Measurements from ENCODE around the gene RNF207.

Gene RNF207

GRCh38 chr1:6237093-6237492 is 31.2 kb downstream of the RNF207 start:
- no peak for DNase-seq

- no peak for DNase-seq
Measured at GRCh38 chr1:6239213-6239752, 33.4 kb downstream of the RNF207 start.

- DNase-seq = no peak
Measured at GRCh38 chr1:6239950-6240768, 34.2 kb downstream of the RNF207 start.

GRCh38 chr1:6241107-6241886 is 35.4 kb downstream of the RNF207 start:
- no peak for DNase-seq

- DNase-seq = no peak
Measured at GRCh38 chr1:6241887-6242740, 36.2 kb downstream of the RNF207 start.

GRCh38 chr1:6243053-6243834 is 37.3 kb downstream of the RNF207 start:
- no peak for DNase-seq

- no peak for DNase-seq
Measured at GRCh38 chr1:6243993-6244392, 38.1 kb downstream of the RNF207 start, which contains the start of gene HES3. Gene HES3 (plus strand): TSS chr1:6244179. CDS start chr1:6244366, 187 bp downstream.

- no peak for DNase-seq
Measured at GRCh38 chr1:6244401-6245049, 38.6 kb downstream of the RNF207 start.

- DNase-seq = peak; percentile 76 to 81
Measured at GRCh38 chr1:6245086-6245868, 39.4 kb downstream of the RNF207 start.

GRCh38 chr1:6245869-6246496 is 40.1 kb downstream of the RNF207 start:
- peak; percentile 26 to 41 for DNase-seq

GRCh38 chr1:6246497-6247467 is 40.9 kb downstream of the RNF207 start:
- peak; percentile 75 to 79 for DNase-seq

- no peak for DNase-seq
Measured at GRCh38 chr1:6247651-6248050, 41.7 kb downstream of the RNF207 start.

- DNase-seq = no peak
Measured at GRCh38 chr1:6248161-6248776, 42.4 kb downstream of the RNF207 start.

- DNase-seq = no peak
Measured at GRCh38 chr1:6248932-6249738, 43.2 kb downstream of the RNF207 start.

GRCh38 chr1:6249739-6250689 is 44.1 kb downstream of the RNF207 start:
- no peak for DNase-seq

- DNase-seq = no peak
Measured at GRCh38 chr1:6251233-6251632, 45.3 kb downstream of the RNF207 start.

All from CD4-positive, alpha-beta T cell treated with Interleukin-1 beta for 1 hour (primary cell).